Rectal smooth muscle tissue (tissue), 1 donor: Measurements from ENCODE around the gene CASP4.

Experiments
- H3K27ac ChIP-seq: one replicate; pipeline ENCODE4 v1.7.0; 2013; ENCODE audit warnings: low read depth, low read length, inconsistent platforms
- H3K27me3 ChIP-seq: one replicate; pipeline ENCODE4 v1.7.0; 2013; ENCODE audit warnings: low read length; ENCODE audit not compliant: control insufficient read depth, insufficient read depth
- H3K36me3 ChIP-seq: one replicate; pipeline ENCODE4 v1.7.0; 2013; ENCODE audit warnings: low read length; ENCODE audit not compliant: control insufficient read depth, insufficient read depth
- H3K4me1 ChIP-seq: one replicate; pipeline ENCODE4 v1.7.0; 2013; ENCODE audit warnings: low read length; ENCODE audit not compliant: control insufficient read depth, insufficient read depth
- H3K4me3 ChIP-seq: one replicate; pipeline ENCODE4 v1.7.0; 2013; ENCODE audit warnings: low read length
- H3K9ac ChIP-seq: one replicate; pipeline ENCODE4 v1.7.0; 2013; ENCODE audit warnings: low read length

Gene CASP4

DNA sequence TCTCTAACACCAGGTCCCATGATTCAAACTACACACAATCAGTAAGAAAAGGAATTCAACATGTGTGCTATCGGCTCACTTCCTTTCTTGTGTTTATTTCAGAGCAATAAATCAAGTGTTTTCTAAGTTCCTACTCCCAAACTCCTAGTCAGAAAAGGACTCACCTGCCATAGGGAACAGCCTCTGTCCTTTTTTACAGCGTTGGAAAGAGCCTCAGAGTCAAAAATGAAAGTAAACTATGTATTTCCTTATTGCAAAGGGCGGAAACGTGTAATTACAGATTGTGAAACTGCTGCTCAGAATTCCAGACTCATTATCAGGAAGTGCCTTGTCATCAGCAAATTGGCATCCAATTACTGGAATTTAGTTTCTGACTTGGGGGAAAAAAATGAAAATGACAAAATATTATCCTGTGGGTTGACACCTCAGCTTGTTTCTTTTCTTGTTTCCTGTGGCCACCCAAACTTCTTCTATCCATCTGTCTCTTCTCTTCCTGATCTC is at the start of gene CASP4:
Gene CASP4 (minus strand): TSS at position 220 of the 501 bp plus-strand sequence. CDS start 49 bp downstream, at position 171.
- Histone ChIP-seq H3K36me3 (no peaks in the 10 kb centered on the region), H3K9ac (peak within 1 kb of the TSS; percentile 52), H3K27ac (peak within 1 kb of the TSS; percentile 71), H3K27me3 (no peaks in the 10 kb centered on the region), H3K4me1 (no peaks in the 10 kb centered on the region), H3K4me3 (peak within 1 kb of the TSS; percentile 72)

DNA sequence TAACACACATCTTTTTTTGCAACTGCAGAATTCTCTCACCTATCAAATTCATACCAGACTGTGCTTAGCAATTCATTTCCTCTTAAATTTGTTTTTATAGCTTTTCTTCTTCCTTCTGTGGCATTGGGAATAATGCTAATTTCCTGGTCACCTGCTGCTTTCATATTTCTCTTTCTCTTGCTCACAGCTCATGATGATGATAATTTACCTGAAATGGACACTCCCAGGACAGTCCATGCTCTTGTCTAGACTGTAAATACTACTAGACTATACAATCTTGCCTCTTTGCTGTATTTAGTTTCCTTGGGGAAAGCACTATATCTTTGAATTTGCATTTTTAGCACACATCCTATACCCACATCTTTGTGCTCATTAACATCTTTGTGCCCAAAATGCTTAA is 39.1 kb upstream of the CASP4 start:
- H3K27me3 ChIP-seq = no peaks in the 10 kb centered on the region
- H3K9ac ChIP-seq = no peak overlapping the region
- H3K27ac ChIP-seq = no peak overlapping the region
- H3K36me3 ChIP-seq = no peaks in the 10 kb centered on the region
- H3K4me1 ChIP-seq = no peaks in the 10 kb centered on the region
- H3K4me3 ChIP-seq = no peak overlapping the region

DNA sequence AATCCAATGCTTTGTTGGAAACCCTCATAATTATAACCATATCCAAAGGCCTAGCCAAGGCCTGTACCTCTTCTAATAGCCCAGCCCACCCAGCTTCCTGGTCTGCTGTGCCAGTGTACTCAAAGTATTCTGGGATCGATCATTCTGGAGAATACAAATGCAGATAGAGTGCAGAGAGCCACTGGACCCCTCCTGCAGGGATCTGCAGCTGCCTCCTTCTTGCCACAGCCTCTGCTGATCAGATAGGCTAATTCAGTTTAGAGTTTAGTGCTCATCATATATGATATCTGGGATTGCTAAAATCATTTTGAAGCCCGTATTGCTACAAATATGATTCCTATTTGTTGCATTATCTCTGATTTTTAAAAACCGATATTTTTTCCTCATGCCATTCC is 37.1 kb upstream of the CASP4 start:
- Histone ChIP-seq H3K4me1 (no peaks in the 10 kb centered on the region), H3K9ac (no peak overlapping the region), H3K27ac (no peak overlapping the region), H3K36me3 (no peaks in the 10 kb centered on the region), H3K27me3 (no peaks in the 10 kb centered on the region), H3K4me3 (no peak overlapping the region)

DNA sequence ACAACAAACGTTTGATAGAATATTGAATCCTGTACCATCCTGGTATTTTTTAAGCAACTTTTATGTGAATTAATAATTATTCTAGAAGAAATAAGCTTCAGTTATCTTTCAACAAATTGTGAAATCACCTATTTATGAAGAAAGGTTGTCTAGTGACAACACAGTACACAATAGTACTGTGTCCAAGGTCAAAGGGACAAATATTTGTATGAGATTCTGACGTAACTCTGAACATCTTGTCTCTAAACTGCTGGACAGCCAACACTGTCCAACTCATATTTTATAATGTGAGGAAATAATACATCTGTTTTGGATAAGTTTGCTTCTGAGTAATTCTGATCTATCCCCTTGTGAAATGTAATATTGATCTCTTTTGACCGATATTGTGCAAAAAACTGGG is 35.6 kb upstream of the CASP4 start:
- Histone ChIP-seq H3K9ac (no peak overlapping the region), H3K4me3 (no peak overlapping the region), H3K36me3 (no peaks in the 10 kb centered on the region), H3K27me3 (no peaks in the 10 kb centered on the region), H3K27ac (no peak overlapping the region), H3K4me1 (no peaks in the 10 kb centered on the region)

DNA sequence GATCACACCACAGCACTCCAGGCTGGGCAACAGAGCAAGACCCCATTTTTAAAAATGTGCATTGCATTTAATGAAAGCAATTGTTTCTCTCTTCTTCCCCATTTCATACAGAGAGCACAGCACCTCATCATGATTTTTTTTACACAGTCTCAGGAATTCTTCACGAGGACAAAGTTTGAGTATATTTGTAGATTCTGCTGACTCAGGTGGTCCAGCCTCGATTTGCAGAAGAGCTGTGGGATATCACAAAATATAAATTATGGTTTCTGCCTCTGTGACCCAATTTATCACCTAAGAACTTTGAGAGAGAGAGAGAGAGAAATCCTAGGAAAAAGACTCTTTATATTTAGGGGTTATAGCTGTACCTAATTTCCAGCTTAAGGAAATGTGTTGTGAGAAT is 34.8 kb upstream of the CASP4 start:
- H3K4me1 ChIP-seq = no peaks in the 10 kb centered on the region
- no peaks in the 10 kb centered on the region for H3K27me3 ChIP-seq
- H3K9ac ChIP-seq = no peak overlapping the region
- H3K4me3 ChIP-seq = no peak overlapping the region
- no peak overlapping the region for H3K27ac ChIP-seq
- H3K36me3 ChIP-seq = no peaks in the 10 kb centered on the region

DNA sequence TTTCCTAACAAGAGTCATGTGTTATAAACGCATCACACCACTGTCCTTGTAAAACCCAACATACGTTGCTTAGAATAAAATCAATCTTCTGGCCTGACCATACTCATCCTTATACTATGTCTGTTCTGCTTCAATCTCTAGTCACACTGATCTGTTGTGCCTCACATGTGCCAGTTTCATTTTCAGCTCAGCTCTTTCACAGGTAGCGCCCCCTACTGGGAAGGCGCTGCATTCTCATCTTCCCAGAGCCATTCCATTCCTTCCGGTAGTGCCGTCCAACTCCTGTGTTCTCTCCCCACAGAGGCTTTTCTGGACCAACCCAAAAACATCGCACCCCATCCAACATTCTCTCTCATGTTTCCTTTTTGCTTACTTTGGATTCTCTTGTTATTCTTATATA is 32.4 kb upstream of the CASP4 start:
- Histone ChIP-seq H3K27me3 (no peaks in the 10 kb centered on the region), H3K27ac (no peak overlapping the region), H3K9ac (no peak overlapping the region), H3K36me3 (no peaks in the 10 kb centered on the region), H3K4me1 (no peaks in the 10 kb centered on the region), H3K4me3 (no peak overlapping the region)

DNA sequence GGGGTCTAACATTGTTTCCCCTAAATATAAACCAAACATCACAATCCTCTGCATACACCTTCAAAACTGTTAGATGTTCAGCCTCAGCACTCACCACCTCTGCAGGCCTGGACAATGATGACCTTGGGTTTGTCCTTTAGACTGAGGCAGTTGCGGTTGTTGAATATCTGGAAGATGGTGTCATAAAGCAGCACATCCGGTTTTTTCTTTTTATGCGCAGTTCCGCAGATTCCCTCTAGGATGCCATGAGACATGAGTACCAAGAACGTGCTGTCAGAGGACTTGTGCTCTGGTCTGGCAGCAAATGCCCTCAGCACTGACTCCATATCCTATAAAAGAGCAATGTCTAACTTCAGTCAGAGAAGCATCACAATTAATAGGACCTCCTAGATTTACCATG is 31.8 kb upstream of the CASP4 start:
- no peaks in the 10 kb centered on the region for H3K36me3 ChIP-seq

DNA sequence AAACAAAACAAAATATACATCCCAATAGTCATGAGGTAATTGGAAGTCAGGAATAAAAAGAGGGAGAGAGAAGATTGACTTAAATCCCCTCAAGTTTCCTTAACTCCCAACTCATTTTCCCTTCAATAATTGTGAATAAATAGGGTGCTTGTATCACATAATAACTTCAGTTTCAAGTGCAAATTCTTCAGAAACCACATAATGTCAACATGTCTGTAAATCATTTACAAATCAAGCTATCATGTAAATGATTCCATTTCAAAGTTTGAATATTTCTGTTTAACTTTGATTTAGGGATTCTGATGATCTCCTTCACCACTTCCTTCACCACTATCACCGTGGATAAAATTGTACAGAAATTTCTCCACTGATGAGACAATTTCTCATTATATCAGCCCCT is 31.3 kb upstream of the CASP4 start:
- Histone ChIP-seq H3K36me3 (no peaks in the 10 kb centered on the region), H3K4me3 (no peak overlapping the region), H3K4me1 (no peaks in the 10 kb centered on the region), H3K27me3 (no peaks in the 10 kb centered on the region), H3K27ac (no peak overlapping the region), H3K9ac (no peak overlapping the region)

More for the DNA sequence above, 31.8 kb upstream of the CASP4 start:
- Histone ChIP-seq H3K27ac (no peak overlapping the region), H3K4me3 (no peak overlapping the region), H3K9ac (no peak overlapping the region), H3K27me3 (no peaks in the 10 kb centered on the region), H3K4me1 (no peaks in the 10 kb centered on the region)

DNA sequence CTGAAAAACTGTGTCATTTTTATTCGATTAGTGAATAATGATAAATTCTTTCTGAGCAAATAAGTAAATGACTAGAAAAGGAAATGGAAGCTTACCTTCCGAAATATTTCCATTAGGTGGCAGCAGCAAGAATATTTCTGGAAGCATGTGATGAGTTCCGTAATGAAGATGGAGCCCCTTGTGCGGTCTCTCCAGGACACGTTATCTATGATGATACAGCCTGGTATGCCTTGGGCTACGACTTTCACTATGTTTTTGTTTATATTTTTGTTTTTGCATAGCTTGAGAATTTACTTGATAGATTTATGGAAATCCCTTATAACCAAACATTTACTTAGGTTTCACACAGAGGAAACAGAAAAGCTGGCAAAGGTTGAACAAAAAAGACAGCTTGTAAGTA is 28.9 kb upstream of the CASP4 start:
- no peaks in the 10 kb centered on the region for H3K27me3 ChIP-seq
- no peak overlapping the region for H3K4me3 ChIP-seq
- H3K4me1 ChIP-seq = no peaks in the 10 kb centered on the region
- no peak overlapping the region for H3K27ac ChIP-seq
- H3K9ac ChIP-seq = no peak overlapping the region
- no peaks in the 10 kb centered on the region for H3K36me3 ChIP-seq

DNA sequence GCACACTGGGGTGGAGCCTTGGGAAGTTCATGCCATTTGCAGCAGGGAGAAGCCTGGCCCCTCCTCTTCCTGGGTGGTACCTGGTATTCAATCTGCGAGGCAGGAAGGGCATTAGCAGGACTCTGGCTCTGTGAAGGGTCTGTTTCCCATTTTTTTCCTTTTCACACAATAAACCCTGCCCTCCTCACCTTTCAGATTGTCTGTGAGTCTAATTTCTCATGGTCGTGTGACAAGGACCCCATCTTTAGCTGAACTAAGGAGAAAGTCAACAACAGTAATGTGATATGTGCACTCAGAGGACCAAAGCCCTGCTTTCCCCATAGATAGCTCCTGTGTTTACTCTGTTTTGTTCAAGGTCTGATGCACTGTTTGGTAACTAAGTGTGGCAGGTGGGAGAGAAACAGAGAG is 26.6 kb upstream of the CASP4 start:
- Histone ChIP-seq H3K27ac (no peak overlapping the region), H3K4me3 (no peak overlapping the region), H3K4me1 (no peaks in the 10 kb centered on the region), H3K9ac (no peak overlapping the region), H3K36me3 (no peaks in the 10 kb centered on the region), H3K27me3 (no peaks in the 10 kb centered on the region)

DNA sequence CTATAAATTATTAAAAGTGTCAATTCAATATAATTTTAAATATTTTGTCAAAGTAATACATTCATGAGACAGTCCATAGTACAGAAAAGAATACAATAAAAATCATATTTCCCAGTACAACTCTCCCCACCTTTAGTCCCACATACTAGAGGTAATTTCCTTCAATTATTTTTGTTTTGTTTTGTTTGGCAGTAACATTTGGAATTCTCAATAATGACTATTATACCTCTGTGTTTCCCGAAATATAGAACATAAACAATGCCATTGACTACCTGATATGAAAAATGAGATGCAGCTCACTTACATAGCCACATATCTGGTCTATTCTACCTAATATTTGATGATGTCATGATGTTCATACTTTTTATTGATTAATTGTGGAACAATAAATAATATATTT is 24.4 kb upstream of the CASP4 start:
- Histone ChIP-seq H3K27ac (no peak overlapping the region), H3K36me3 (no peaks in the 10 kb centered on the region), H3K9ac (no peak overlapping the region), H3K27me3 (no peaks in the 10 kb centered on the region), H3K4me1 (no peaks in the 10 kb centered on the region), H3K4me3 (no peak overlapping the region)

DNA sequence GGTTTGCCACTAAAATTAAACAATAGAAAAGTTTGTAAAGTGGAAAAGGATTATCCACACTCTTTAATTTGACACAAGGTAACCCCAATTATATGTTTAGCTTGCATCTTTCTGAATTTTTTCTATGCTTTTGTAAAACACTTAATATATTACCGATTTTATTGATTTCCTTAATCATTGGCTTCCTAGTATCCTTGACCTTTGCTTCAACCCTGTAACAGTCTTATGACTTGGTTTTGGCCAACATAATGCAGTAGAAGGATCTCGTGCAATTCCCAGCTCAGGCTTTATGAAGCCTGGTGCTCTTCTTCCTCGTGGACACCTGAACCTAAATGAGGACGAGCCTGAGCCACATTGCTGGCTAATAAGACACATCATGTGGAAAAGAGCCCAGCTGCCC is 23.6 kb upstream of the CASP4 start:
- no peaks in the 10 kb centered on the region for H3K27me3 ChIP-seq
- H3K4me3 ChIP-seq = no peak overlapping the region
- no peak overlapping the region for H3K27ac ChIP-seq
- no peaks in the 10 kb centered on the region for H3K36me3 ChIP-seq
- H3K9ac ChIP-seq = no peak overlapping the region
- H3K4me1 ChIP-seq = no peaks in the 10 kb centered on the region

DNA sequence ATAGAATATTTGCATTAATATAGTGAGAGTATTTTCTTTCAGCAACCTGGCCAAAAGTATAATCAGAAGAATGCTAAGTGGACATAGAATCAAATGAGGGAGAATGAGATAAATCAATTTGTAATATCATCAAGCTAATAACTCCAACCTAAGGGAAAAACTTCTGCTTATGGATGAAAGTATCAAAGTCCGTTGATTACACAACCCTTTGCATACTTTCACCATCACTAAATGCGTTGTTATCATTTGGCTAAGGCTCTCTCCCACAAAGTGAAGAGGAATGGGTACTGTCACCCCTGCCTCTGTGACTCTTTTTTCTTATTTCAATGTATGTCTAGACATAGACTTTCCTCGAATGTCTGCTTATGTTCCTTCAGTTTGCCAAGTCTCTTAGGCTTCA is 16.4 kb upstream of the CASP4 start:
- Histone ChIP-seq H3K27ac (no peak overlapping the region), H3K36me3 (no peaks in the 10 kb centered on the region), H3K4me3 (no peak overlapping the region), H3K27me3 (no peaks in the 10 kb centered on the region), H3K4me1 (no peaks in the 10 kb centered on the region), H3K9ac (no peak overlapping the region)
